GM18861 (cell line): ENCODE data around the gene SUPT3H.
A peak's percentile ranks its signal among the peaks of the same experiment; 100 is the strongest.

Experiments
- ATAC-seq: cut with Tn5 transposase; IDR thresholded peaks from one replicate; pipeline ENCODE4 v1.9.1; 2021; ENCODE audit not compliant: unreplicated experiment

The SUPT3H gene

DNA sequence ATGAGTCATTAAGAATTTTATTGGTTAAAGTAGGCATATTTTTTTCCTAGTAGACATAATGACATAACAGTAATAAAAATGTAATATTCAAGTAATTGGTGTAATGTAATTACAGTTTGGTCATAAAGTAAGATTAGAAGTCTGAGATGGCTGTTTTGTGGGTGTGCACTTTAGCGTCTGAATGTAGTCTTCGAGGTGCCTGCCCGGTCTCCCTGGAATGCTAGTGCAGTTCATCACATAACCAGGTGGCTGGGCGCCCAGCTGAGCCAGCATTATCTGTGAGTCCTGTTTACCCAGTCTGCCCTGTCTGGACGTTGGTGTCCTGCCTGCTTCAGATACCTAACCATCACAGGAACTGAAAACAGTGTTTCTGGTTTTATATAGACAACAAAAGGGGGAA lies 571.1 kb downstream of the SUPT3H start:
- no peak for ATAC-seq

DNA sequence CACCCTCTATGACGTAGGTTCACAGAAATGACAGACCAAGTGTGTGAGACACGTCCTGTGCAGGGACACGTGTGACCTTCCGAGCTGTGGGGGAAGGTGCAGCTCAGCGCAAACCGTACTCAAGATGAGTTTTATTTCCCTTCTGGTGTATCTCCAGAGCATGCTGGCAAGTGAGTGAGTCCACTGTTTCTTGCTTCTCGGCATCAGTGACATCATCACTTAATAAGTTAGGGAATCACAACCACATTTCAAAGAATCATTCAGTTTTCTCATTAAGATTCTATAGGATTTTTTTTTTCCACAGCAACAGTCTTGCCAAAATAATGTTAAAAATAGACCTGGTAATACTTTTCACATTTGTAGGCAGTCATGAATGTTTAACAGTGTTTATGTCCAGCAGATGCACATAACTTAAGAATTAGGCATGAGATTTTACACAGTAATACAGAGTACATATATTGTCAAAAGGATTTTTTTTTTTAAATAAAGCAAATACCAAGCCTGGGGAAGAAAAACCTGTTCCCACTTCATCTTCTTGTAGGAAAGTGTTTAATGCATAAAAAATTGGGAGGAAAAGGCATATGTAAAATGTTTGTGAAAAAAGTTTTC lies 572.4 kb downstream of the SUPT3H start:
- ATAC-seq, result no peak

DNA sequence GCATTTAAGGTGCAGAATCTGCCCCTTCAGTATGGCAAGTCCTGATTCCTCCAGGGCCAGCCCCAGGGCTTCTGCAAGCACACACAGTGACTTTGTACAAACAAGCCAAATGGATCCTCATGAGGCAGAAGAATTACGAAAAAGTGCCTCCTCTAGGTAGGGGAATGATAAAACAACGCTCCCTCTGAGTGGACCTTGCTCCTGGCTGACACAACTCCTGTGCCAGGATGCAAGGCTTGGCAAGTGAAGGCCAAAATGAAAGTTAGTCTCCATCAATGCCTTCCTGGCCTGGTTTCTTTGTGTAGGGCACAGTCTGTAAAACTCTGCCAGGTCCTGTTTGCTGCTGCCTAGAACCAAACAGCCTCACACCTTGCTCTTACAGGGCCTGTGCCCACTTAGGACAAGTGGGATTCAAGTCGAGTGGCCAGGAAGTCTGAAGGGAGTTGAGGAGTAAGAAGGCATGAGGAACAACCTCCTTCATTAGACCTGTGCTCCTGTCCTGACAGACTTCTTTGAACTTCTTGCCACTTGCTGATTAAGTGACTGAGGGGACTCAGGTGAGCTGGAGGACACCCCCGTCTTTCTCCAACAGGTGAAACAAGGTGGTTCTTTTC lies 573.1 kb downstream of the SUPT3H start:
- ATAC-seq, result no peak

DNA sequence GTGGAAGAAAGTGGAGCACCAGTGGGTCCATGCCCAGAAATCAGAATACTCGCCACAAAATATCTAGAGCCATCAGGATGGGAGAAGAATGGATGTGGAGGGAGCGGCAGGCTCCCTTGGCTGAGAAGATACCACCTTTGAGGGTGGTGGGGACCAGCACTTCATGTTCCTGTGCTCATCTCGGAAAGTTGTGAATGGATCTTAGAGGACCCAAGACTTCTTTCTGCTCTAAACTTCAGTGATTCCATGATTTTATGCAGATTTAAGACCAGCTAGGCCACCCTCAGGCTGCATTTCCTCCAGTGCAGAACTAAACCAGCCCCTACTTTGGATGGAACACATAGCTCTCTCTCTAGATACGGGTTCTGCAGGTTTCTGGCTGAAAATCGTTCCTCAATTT lies 573.7 kb downstream of the SUPT3H start:
- no peak for ATAC-seq

DNA sequence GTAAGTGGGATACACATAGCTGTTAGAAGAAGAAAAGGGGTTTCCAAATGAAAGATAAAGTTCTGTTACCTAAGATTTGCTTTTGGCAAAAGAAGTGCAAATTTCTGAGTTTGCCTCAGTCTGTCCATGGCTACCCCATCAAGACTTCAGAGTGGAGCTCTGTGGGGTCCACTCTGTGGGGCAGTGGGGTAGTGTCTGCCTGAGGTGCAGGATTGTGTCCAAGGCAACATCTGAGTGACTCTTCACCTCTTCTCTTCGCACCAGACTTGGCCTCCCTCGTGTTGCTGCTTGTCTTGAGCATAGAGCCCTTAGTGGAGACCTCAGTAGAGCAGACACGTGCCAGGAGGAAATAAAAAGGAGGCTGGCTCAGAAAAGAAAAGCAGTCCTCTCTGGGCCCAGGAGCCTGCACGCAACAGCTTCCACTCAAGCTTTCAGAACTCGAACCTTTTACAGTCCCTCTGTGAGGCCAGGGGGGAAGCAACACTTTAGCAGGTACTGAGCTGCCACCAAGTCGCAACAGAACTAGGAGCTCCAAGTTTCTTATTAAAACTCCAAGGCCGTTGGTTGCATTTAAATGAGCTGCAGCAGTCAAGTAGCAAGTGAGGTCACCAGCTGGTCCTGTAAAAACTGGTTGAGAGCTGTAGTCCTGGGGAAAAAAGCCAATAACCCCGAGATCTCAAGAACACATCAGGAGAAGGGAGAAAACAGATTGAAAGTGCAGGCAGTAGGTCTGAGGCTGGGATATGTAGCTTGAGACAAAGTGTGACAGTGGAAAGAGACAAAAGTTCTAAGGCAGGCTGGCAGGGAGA lies 576.7 kb downstream of the SUPT3H start:
- ATAC-seq, result no peak

DNA sequence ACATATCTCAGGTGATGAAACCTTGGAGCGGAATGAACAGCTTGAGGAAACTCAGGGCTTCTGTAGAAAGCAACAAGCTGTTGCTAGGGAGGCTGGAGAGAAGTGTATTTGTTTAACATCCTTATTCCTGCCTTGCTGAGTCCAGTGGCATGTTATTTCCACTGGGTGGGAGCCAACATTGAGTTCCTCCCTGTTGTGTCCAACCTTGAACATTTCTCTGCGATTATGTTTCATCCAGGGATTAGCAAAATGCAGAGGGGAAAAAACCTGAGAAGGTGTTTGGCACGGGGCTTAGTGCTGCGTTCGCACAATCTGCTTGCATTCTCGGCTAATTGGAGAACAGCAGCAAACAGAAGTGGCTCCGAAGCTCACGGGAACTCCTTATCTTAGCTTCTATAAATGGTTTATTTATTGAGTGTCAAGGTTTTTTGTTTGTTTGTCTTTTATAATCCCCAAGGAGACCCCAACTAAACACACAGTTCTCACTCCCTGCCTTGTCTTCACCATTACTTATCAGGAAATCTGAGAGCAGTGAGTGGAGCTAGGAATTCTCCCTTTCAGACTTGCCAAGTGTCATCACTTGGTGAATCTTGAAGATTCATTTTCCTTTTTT lies 577.5 kb downstream of the SUPT3H start:
- ATAC-seq, result no peak

DNA sequence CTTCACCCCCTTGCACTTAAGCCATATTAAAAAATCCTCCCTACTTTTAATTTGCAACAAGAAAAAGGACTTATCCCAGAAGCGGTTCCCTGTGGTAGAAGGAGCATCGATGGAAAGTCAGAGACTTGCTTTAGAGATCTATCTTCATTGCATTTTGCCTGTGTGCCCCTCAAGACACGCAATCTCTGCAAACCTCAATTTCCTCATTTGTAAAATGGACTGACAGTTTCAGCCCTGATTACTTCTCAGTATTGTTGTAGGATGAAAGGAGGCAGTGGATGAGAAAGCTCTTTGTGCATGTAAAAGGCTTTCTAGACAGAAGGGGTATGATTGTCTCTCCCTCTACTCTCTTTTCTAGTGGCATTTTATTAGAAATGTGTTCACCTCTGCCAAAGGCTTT lies 580.0 kb downstream of the SUPT3H start:
- ATAC-seq, result no peak

DNA sequence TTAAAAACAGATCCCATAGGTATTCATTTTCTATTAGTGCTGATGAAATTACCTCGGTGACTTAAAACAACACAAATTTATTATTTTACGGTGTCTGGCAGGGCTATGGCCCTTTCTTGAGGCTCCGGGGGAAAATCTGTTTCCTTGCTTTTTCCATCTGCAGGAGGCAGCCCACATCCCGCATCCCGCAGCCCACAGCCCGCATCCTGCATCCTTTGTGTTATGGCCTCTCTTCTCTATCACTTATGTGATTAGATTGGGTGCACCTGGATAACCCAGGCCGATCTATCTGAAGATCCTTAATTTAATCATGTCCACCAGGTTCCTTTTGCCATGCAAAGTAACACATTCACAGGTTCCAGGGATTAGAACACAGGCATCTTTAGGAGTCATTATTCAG lies 582.4 kb downstream of the SUPT3H start:
- no peak for ATAC-seq

DNA sequence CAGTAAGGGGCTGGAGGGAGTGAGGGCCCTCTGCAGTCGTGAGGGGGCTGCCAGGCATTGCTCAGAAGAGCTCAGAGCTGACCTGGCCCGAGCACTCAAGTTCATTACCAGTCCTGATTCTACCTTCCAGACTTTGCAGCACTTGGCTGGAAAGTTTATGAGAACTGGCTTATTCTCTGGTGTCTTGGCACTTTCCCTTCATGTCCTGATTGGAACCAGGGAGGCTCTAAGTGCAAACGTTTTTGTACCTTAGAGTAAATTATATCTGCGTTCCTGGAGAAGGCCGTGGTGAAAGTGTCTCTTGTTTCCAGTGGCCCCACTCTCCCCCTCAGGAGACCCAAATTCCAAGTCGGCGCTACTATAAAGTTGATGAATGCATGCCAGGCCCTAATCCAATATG lies 587.9 kb downstream of the SUPT3H start:
- no peak for ATAC-seq

DNA sequence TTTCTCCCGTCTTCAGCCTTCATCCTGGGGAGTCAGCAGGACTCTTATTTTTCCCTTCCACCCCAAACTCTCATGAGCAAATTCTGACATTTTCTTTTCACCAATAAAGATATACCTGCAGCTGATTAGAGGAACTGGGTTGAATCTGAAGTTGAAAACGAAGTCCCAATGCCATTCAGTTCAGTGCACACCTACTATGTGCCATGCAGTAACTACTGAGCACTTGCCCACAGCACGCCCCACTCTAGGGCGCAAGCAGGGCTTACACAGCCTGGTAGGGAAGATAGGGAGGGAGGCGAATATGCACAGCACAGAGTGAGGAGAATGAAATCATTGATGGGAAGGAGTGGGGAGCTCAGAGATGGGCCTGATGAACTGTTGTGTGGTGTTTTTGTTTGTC lies 588.7 kb downstream of the SUPT3H start:
- ATAC-seq, result no peak

DNA sequence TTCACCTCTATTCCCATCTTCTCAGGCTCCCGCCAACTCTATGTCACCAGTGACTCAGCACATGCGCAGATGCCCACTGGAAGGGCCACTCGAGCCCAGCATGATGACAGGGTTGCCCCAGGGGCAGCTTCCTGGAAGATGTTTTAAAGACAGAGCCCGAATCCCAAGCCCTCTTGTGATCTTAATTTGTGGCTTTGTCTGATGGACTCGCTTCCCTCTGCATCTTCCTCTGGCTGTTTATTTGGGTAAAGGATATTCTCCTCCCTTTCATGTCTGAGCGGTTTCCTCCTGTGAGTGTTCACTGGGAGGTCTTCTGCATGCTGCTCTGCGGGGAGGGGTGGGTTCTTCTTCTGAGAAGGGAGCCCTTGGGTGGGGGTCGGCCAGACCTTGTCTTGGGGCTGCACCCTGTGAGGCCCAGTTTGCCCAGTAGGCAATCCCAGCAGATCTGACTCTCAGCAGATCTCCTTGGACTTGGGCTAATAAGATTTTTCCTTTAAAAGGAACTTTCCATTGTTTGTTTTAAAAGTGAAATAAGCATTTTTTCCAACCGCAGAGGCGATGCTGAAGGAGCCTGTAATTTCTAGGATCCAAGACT lies 589.2 kb downstream of the SUPT3H start:
- ATAC-seq, result no peak

DNA sequence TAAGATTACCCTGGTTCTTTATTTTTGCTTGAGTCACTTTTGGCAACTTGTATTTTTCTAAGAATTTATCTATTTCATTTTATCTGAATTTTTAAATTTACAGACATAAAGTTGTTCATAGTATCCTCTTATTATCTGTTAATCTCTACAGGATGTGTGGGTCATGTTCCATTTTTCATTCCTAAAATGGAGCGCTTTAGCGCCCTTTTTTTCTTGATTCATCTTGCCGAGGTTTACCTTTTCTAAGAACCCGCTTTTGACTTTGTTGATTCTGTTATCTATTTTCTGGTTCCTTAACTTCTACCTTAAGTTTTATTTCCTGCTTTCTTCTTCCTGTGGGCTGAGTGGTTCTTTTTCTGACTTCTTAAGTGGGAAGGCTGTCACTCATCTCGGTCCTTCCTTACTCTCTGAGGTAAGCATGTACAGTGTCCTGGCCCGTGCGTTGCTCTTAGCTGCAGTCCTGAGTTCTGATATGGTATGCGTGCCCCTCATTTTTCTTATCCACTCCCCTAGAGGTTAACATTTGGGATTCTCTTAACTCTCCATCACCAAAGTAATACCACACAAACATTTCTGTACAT lies 590.4 kb downstream of the SUPT3H start:
- ATAC-seq, result no peak

DNA sequence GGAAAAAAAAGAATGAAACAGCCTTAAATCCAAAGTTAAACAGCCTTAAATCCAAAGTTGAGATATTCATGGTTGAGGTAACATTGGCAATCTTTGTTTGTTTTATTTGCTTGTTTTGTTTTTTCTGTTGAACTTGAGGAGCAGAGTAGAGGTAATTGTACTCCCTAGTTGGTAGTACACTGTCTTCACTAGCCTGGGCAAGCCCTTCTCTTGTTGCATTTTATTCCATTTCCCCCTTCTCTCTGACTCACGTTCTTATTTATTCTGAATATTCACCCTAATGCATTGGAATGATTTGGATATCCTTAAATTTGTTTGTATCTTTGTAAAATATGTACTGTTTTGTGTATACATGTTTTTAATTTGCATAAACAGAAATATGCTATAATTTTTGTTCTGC lies 592.6 kb downstream of the SUPT3H start:
- ATAC-seq, result no peak

DNA sequence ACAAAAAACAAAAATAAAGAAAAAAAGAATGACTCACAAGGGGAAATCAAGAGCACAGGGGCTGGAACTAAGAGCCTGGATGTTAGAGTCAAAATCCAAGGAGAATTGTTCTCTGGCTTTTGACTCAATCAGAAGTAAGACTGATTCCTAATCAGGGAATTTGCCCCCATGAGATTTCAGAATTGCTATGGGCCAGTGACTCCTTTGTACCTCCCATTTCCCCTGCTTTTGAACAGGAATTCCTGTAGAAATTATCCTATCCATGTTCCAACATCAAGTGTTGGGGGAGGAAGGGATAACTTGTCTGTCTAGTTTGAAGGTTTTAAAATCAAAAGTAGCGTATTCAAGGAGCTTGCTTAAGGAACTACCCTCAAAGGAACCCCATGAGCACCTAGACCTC lies 593.5 kb downstream of the SUPT3H start:
- ATAC-seq, result no peak

DNA sequence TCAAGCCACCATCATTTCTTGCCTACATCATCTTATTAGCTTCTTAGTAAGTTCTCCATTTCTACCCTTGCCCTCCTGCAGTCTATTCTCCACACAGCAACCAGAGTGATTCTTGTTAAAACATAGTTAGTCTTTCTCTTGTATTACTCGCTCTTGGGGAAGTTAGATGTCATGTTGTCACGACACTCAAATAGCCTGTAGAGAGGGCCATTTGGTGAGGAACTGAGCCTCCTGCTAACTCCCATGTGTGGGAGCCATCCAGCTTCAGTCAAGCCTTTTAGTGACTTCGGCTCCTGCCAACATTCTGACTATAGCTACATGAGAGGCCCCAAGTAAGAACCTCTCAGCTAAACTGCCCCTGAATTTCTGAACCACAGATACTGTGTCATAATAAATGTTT lies 594.8 kb downstream of the SUPT3H start:
- no peak for ATAC-seq

DNA sequence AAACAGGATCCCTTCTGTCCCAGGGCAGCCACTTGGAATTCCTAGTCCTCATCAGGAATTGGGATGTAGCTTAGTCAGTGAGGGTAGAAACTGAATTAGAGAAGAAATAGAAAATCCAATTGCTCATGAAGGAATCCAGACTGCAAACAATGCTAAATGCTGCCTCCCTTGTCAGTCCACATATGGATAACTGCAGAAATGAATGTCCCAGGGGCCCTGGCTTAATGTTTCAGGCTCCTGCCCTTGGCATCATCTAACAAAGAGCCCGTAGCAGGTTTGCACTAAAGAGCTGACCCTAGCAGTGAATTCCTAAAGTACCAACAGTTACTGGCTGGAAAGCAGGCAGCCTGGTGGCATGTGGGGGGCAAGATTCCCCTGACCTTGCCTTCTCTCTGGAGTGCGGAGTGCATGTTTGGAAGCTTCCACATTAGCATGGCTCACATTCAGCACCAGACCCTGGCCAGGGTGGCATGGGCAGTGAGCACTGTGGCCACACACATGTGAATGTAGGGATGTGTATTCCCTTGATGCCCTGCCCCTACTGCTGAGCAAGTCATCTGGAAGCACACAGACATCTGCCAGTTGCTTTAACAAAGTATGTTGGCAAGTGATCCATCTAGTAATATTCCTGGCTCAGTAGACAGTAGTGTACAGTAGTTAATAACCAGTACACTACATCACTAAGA lies 595.7 kb downstream of the SUPT3H start:
- ATAC-seq, result no peak

DNA sequence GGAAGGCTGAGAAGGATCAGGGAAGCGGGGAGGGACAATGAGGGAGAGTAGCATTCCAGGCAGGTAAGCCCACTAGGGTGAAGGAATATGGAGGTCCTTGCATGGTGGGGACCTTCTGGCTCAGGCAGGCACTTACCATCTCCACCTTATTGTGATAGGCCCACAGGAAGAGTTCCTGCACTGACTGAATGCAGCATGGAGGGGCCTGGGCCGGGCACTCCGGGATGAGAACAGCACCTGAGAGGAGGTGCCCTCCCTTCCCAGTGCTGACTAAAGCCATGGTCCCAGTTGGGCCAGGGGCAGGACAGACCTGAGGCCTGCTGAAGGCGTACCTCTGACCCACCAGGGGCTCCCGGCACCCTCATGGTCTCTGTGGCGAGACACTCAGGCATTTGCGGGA lies 597.6 kb downstream of the SUPT3H start:
- ATAC-seq, result no peak

DNA sequence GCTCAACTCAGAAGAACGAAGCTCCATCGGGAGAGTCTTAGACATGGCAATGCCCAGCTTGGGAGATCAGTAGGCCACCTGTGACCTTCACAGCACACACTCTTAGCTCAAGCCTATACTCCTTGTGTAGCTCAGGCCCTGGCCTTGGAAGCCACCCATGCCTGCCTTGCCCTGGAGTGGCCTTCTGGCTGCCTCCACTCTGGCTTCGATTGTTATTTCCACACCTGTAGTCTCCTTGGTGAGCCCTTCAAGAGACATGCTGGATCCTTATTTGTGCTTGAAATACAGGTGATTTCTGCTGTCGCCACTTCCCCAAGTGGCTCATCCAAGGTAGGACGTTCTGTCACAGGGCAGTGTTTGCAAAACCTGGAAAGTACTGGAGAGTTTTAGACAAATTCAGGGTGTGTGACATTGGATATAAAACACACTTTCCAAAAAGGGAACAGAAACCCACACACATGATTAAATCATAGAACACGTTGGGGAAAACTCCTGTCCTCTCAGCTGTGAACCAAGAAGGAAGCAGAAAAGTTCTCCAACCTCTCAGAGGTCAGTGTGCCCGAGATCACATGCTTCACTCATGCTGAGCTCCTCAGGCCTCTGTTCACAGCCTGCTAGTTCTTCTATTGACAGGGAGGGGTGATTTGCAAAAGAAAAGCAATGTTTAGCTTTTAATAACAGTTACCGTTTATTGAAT lies 598.5 kb downstream of the SUPT3H start:
- peak; percentile 57 for ATAC-seq
